SU-DHL-6 (cell line): Measurements from ENCODE around the gene NPR3.

ENCODE experiments used
- H2AFZ ChIP-seq: fragments of 200-600 bp; sonication (generic); 2 replicates; pipeline ENCODE4 v1.6.1; 2014; ENCODE audit warnings: low read depth, mild to moderate bottlenecking, moderate library complexity, mixed read lengths, antibody characterized with exemption, low read length; ENCODE audit not compliant: severe bottlenecking
- H3F3A ChIP-seq: fragments of 200-600 bp; shearing (Covaris generic); 2 replicates; pipeline ENCODE4 v1.6.0; 2016; ENCODE audit warnings: antibody characterized with exemption, mild to moderate bottlenecking; ENCODE audit not compliant: insufficient read depth
- H3K27ac ChIP-seq: fragments of 200-600 bp; sonication (generic); 2 replicates; pipeline ENCODE4 v1.5.1; 2016; ENCODE audit warnings: low read depth, mild to moderate bottlenecking, low read length, moderate library complexity, mixed read lengths
- H3K27me3 ChIP-seq: fragments of 200-600 bp; sonication (generic), shearing (Covaris generic); 2 replicates; pipeline ENCODE4 v1.6.0; 2014; ENCODE audit warnings: mild to moderate bottlenecking, low read length
- H3K36me3 ChIP-seq: fragments of 200-600 bp; sonication (generic); 2 replicates; pipeline ENCODE4 v1.6.1; 2014; ENCODE audit warnings: mild to moderate bottlenecking, low read length, mixed read lengths
- H3K4me2 ChIP-seq: fragments of 300-600, 200-600 bp; shearing (Covaris generic), sonication (generic); 2 replicates; pipeline ENCODE4 v1.6.0; 2014; ENCODE audit warnings: low read length, low read depth, mild to moderate bottlenecking; ENCODE audit not compliant: poor library complexity, severe bottlenecking
- H3K4me3 ChIP-seq: fragments of 200-600 bp; sonication (generic); 2 replicates; pipeline ENCODE4 v1.5.1; 2014; ENCODE audit warnings: antibody characterized with exemption, low read length, mild to moderate bottlenecking, mixed read lengths; ENCODE audit not compliant: insufficient read depth, poor library complexity, severe bottlenecking
- H3K79me2 ChIP-seq: fragments of 200-600 bp; sonication (generic); 2 replicates; pipeline ENCODE4 v1.6.1; 2014; ENCODE audit warnings: mild to moderate bottlenecking, low read length, moderate library complexity; ENCODE audit not compliant: insufficient read depth
- H3K9ac ChIP-seq: fragments of 200-600 bp; sonication (generic); 2 replicates; pipeline ENCODE4 v1.7.0; 2014; ENCODE audit warnings: mild to moderate bottlenecking, low read length
- H3K9me2 ChIP-seq: fragments of 200-600 bp; sonication (generic); replicated peaks from 2 replicates; pipeline ENCODE4 v1.6.1; 2014; ENCODE audit warnings: low read length; ENCODE audit not compliant: insufficient read depth
- H3K9me3 ChIP-seq: fragments of 200-600 bp; sonication (generic); 2 replicates; pipeline ENCODE4 v1.6.1; 2014; ENCODE audit warnings: low read length, mixed read lengths; ENCODE audit not compliant: insufficient read depth
- H4K20me1 ChIP-seq: fragments of 200-600 bp; sonication (generic); 2 replicates; pipeline ENCODE4 v1.6.1; 2014; ENCODE audit warnings: low read depth, mild to moderate bottlenecking, antibody characterized with exemption, low read length, moderate library complexity, mixed read lengths
- CTCF ChIP-seq: fragments of 200-600 bp; sonication (generic); IDR thresholded peaks from one replicate; pipeline ENCODE4 v1.5.1; 2017; ENCODE audit warnings: antibody characterized with exemption, mild to moderate bottlenecking, low read length, moderate library complexity; ENCODE audit not compliant: insufficient read depth, poor library complexity, severe bottlenecking
- EZH2phosphoT487 ChIP-seq: fragments of 200-600 bp; sonication (generic), shearing (Covaris generic); conservative IDR thresholded peaks from 2 replicates; pipeline ENCODE4 v1.6.1; 2018; ENCODE audit warnings: mild to moderate bottlenecking, antibody characterized with exemption, low read length, moderate library complexity, mixed read lengths

Gene NPR3

GRCh38 chr5:32686799-32687498 lies 24.2 kb upstream of the NPR3 start:
- Histone ChIP-seq H3K9me2 (no peaks in the 10 kb centered on the region), H3K27me3 (no peaks in the 10 kb centered on the region), H3K9me3 (no peaks in the 10 kb centered on the region; the same call in 1 of the 2 replicates), H3K36me3 (no peaks in the 10 kb centered on the region), H3F3A (no peaks in the 10 kb centered on the region), H3K79me2 (no peaks in the 10 kb centered on the region), H2AFZ (no peak overlapping the region), H3K27ac (no peak overlapping the region), H4K20me1 (no peaks in the 10 kb centered on the region), H3K4me2 (no peak overlapping the region), H3K9ac (no peak overlapping the region), H3K4me3 (no peak overlapping the region)
- no peak for TF ChIP-seq CTCF
- no peak for TF ChIP-seq EZH2phosphoT487

GRCh38 chr5:32687499-32687831 lies 23.7 kb upstream of the NPR3 start:
- TF ChIP-seq CTCF, result no peak
- no peak for TF ChIP-seq EZH2phosphoT487
- Histone ChIP-seq H3K4me3 (no peak overlapping the region), H4K20me1 (no peaks in the 10 kb centered on the region), H2AFZ (no peak overlapping the region), H3K27me3 (no peaks in the 10 kb centered on the region), H3K36me3 (no peaks in the 10 kb centered on the region), H3K27ac (no peak overlapping the region), H3K4me2 (no peak overlapping the region), H3K79me2 (no peaks in the 10 kb centered on the region), H3K9me3 (no peaks in the 10 kb centered on the region; the same call in 1 of the 2 replicates), H3F3A (no peaks in the 10 kb centered on the region), H3K9me2 (no peaks in the 10 kb centered on the region), H3K9ac (no peak overlapping the region)

- H3K4me2 ChIP-seq, result no peak overlapping the region
- H3K4me3 ChIP-seq, result no peak overlapping the region
- H4K20me1 ChIP-seq, result no peaks in the 10 kb centered on the region
- no peaks in the 10 kb centered on the region for H3K36me3 ChIP-seq
- H3K27me3 ChIP-seq, result no peaks in the 10 kb centered on the region
- TF ChIP-seq EZH2phosphoT487, result no peak
- TF ChIP-seq CTCF, result no peak
- H3K9me3 ChIP-seq, result no peaks in the 10 kb centered on the region
- no peak overlapping the region for H3K27ac ChIP-seq
- H3F3A ChIP-seq, result no peaks in the 10 kb centered on the region
- no peaks in the 10 kb centered on the region for H3K79me2 ChIP-seq
- H3K9me2 ChIP-seq, result no peaks in the 10 kb centered on the region
- H3K9ac ChIP-seq, result no peak overlapping the region
- H2AFZ ChIP-seq, result no peak overlapping the region
Measured at GRCh38 chr5:32690153-32690552, 21.0 kb upstream of the NPR3 start.
